ENCODE data around the gene NARF.

The NARF gene

GRCh38 chr17:82479602-82480001, 21.1 kb downstream of the NARF start:
- Mint-ChIP-seq H3K27ac (peak overlapping the region; percentile 69), H3K9me3 (no peaks in the 10 kb centered on the region), H3K27me3 (ENCODE audit: low read depth, poor library complexity) (no peaks in the 10 kb centered on the region), H3K4me1 (peaks cover 5% of the 10 kb centered on the region), H3K4me3 (no peak overlapping the region), H3K36me3 (ENCODE audit: low read depth) (peaks cover 60% of the 10 kb centered on the region)
- no peak for DNase-seq
- no peak for TF ChIP-seq CTCF (IDR thresholded peaks at IDR 0.05)

GRCh38 chr17:82480318-82480717, 21.8 kb downstream of the NARF start:
- no peak for DNase-seq
- Mint-ChIP-seq H3K4me1 (no peaks in the 10 kb centered on the region), H3K9me3 (no peaks in the 10 kb centered on the region), H3K4me3 (no peak overlapping the region), H3K27me3 (ENCODE audit: low read depth, poor library complexity) (no peaks in the 10 kb centered on the region), H3K36me3 (ENCODE audit: low read depth) (peaks cover 62% of the 10 kb centered on the region), H3K27ac (no peak overlapping the region)
- no peak for TF ChIP-seq CTCF (IDR thresholded peaks at IDR 0.05)

GRCh38 chr17:82483204-82483660, 24.7 kb downstream of the NARF start:
- peaks cover 9% of the 10 kb centered on the region for H3K4me1 Mint-ChIP-seq
- peak overlapping the region; percentile 45 for H3K27ac Mint-ChIP-seq
- H3K36me3 Mint-ChIP-seq (ENCODE audit: low read depth) = peaks cover 71% of the 10 kb centered on the region
- H3K4me3 Mint-ChIP-seq = no peak overlapping the region
- no peak for DNase-seq
- no peaks in the 10 kb centered on the region for H3K27me3 Mint-ChIP-seq (ENCODE audit: low read depth, poor library complexity)
- no peak for TF ChIP-seq CTCF (IDR thresholded peaks at IDR 0.05)
- no peaks in the 10 kb centered on the region for H3K9me3 Mint-ChIP-seq

- Mint-ChIP-seq H3K27me3 (ENCODE audit: low read depth, poor library complexity) (peaks cover 6% of the 10 kb centered on the region), H3K4me1 (peaks cover 9% of the 10 kb centered on the region), H3K27ac (no peak overlapping the region), H3K4me3 (no peak overlapping the region), H3K36me3 (ENCODE audit: low read depth) (peaks cover 75% of the 10 kb centered on the region), H3K9me3 (no peaks in the 10 kb centered on the region)
- no peak for DNase-seq
- no peak for TF ChIP-seq CTCF (IDR thresholded peaks at IDR 0.05)
Measured at GRCh38 chr17:82483836-82484235, 25.3 kb downstream of the NARF start.

- no peak for DNase-seq
- Mint-ChIP-seq H3K9me3 (no peaks in the 10 kb centered on the region), H3K27me3 (ENCODE audit: low read depth, poor library complexity) (peaks cover 6% of the 10 kb centered on the region), H3K27ac (peak overlapping the region; percentile 96), H3K36me3 (ENCODE audit: low read depth) (peaks cover 62% of the 10 kb centered on the region), H3K4me1 (peaks cover 9% of the 10 kb centered on the region), H3K4me3 (no peak overlapping the region)
- TF ChIP-seq CTCF (IDR thresholded peaks at IDR 0.05) = no peak
Measured at GRCh38 chr17:82486231-82487094, 27.9 kb downstream of the NARF start.

GRCh38 chr17:82487910-82488309, 29.4 kb downstream of the NARF start:
- H3K4me1 Mint-ChIP-seq = peaks cover 9% of the 10 kb centered on the region
- H3K36me3 Mint-ChIP-seq (ENCODE audit: low read depth) = peaks cover 49% of the 10 kb centered on the region
- peak overlapping the region; percentile 42 for H3K27ac Mint-ChIP-seq
- H3K27me3 Mint-ChIP-seq (ENCODE audit: low read depth, poor library complexity) = peaks cover 6% of the 10 kb centered on the region
- TF ChIP-seq CTCF (IDR thresholded peaks at IDR 0.05) = no peak
- no peak overlapping the region for H3K4me3 Mint-ChIP-seq
- no peak for DNase-seq
- no peaks in the 10 kb centered on the region for H3K9me3 Mint-ChIP-seq
